Small intestine (tissue), 7 donors: ENCODE measurements around the gene DNM1L. TPM values are rescaled to one million over a fixed set of nuclear protein-coding genes. Genes with fewer than 3 reads are reported as not detected.

ENCODE experiments used
- DNase-seq, 2 donors: peaks; one replicate each; pipeline versions ENCODE4 v3.0.0 to v3.0.0-alpha.2; 2013
- FAIRE-seq: peaks from 2 replicates; lab custom pipeline; 2012; peaks lifted over from hg19 to GRCh38; lab: Jason Lieb, UNC
- H3K27ac ChIP-seq, 3 donors: one replicate each; pipeline ENCODE4 v1.5.1; 2013; ENCODE audit warnings: low read length in 2 of 3, mild to moderate bottlenecking in 2 of 3, control low read depth in 1 of 3, inconsistent platforms in 1 of 3, low read depth in 1 of 3, moderate library complexity in 1 of 3
- H3K27me3 ChIP-seq, 3 donors: one replicate each; pipeline ENCODE4 v1.6.1; 2013; ENCODE audit warnings: low read length in 3 of 3, inconsistent platforms in 1 of 3; ENCODE audit not compliant: control insufficient read depth in 3 of 3, insufficient read depth in 3 of 3
- H3K36me3 ChIP-seq, 3 donors: one replicate each; pipeline ENCODE4 v1.6.1; 2013; ENCODE audit warnings: low read length in 3 of 3, inconsistent platforms in 1 of 3, low read depth in 1 of 3, mild to moderate bottlenecking in 1 of 3, moderate library complexity in 1 of 3; ENCODE audit not compliant: control insufficient read depth in 3 of 3, insufficient read depth in 2 of 3
- H3K4me1 ChIP-seq, 3 donors: one replicate each; pipeline ENCODE4 v1.6.1; 2013; ENCODE audit warnings: low read length in 2 of 3, inconsistent platforms in 1 of 3, low read depth in 1 of 3, mild to moderate bottlenecking in 1 of 3, moderate library complexity in 1 of 3; ENCODE audit not compliant: control insufficient read depth in 3 of 3, insufficient read depth in 2 of 3
- H3K4me3 ChIP-seq, 3 donors: one replicate each; pipeline ENCODE4 v1.5.1; 2013; ENCODE audit warnings: low read length in 3 of 3, control low read depth in 1 of 3, inconsistent platforms in 1 of 3, low read depth in 1 of 3, mild to moderate bottlenecking in 1 of 3, moderate library complexity in 1 of 3
- H3K9me3 ChIP-seq, 2 donors: one replicate each; pipeline ENCODE4 v1.6.1; 2013; ENCODE audit warnings: low read depth in 1 of 2, low read length in 1 of 2; ENCODE audit not compliant: control insufficient read depth in 2 of 2, insufficient read depth in 1 of 2
- WGBS, 3 donors: extraction: QIAGEN DNeasy Blood & Tissue Kit; methylation state at CpG; one replicate each; pipeline ENCODE4 v1.1.7; 2013; 5-methylcytosine and 5-hydroxymethylcytosine counted together
- polyA plus RNA-seq, 4 donors: library from polyadenylated mRNA; stranded (reverse) in 3 of 4; unstranded in 1 of 4; fragments of 200-250 nt in 3 of 4; fragments of 120-200 nt in 1 of 4; gene quantifications; one replicate each; pipeline versions ENCODE4 v1.2.1 to v1.2.3, GENCODE V29; 2013
- donor health status: healthy with polysubstance abuse.
- donor health status: control.
- donor health status: control.
- donor health status: Bipolar disorder and iron deficiency.
- donor health status: healthy.

The DNM1L gene
- polyA plus RNA-seq, 4 donors, result 16.2 to 66.9 (median 22.2) TPM

DNA sequence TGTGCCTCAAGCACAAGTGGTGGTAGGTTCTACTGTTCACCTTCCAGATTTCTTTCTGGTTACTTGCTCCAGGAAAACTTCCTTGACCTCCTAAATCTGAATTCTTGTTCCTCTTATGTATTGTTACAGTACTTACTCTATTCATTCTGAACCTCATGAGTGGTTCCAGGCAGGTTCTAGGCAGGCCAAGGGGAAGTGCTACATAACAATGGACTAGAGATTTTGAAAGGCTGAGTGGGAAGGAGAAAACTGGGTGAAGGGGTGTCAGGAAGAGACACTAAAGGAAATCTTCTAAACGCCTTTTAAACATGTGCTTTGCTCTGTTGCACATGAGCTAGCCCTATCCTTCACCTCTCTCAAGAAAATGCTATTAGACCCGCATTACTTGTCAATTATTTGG is 75.0 kb downstream of the DNM1L start:
- Histone ChIP-seq H3K9me3 (no peaks in the 10 kb centered on the region), H3K27ac (peak overlapping the region in 1 of 3 donors; percentile 23), H3K27me3 (no peaks in the 10 kb centered on the region), H3K36me3 (peaks cover 8 to 25% (median 12%) of the 10 kb centered on the region in 3 donors), H3K4me1 (peaks cover 2 to 7% (median 4%) of the 10 kb centered on the region in 3 donors), H3K4me3 (peak overlapping the region in 2 of 3 donors; percentile 11 to 91)
- DNase-seq (peak; percentile 9 to 23), FAIRE-seq (no peak)
- WGBS, 3 donors, result 16 to 32% (median 22%) methylated on average over 2 of the region's 2 CpGs

DNA sequence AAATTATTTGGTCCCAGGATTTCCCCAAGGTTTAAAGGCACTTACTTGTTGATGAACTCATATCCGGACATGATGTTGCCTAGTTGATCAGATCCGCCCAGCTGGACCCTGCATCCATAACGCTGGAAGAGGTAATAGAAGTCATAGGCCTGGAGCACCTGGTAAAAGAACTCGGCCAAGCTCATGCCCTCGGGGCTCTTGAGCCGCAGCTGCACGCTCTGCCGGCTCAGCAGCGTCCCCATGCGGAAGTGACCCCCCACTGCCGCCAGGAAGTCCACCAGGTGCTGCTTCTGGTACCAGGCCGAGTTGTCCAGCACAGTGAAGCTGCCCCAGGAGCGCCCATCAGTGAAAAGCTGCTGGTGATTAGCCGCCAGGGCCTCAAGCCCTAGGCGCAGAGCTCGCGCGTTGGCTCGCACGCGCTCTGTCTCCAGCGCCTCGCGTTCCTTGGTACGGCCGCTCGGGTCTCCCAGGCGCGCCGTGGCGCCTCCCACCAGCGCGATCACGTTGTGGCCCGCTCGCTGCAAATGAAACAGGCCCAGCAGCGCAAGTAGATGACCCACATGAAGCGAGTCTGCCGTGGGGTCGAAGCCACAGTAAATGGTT is 76.1 kb downstream of the DNM1L start:
- FAIRE-seq (no peak), DNase-seq (peak; percentile 70 to 88)
- Histone ChIP-seq H3K27me3 (no peaks in the 10 kb centered on the region), H3K4me1 (peaks cover 2 to 7% (median 4%) of the 10 kb centered on the region in 3 donors), H3K27ac (peak overlapping the region; percentile 68 to 96 (median 90)), H3K36me3 (peaks cover 4 to 22% (median 7%) of the 10 kb centered on the region in 3 donors), H3K4me3 (peak overlapping the region; percentile 85 to 92 (median 91)), H3K9me3 (no peaks in the 10 kb centered on the region)
- WGBS, 3 donors, result 0% methylated on average over 30 to 40 of the region's 40 CpGs

DNA sequence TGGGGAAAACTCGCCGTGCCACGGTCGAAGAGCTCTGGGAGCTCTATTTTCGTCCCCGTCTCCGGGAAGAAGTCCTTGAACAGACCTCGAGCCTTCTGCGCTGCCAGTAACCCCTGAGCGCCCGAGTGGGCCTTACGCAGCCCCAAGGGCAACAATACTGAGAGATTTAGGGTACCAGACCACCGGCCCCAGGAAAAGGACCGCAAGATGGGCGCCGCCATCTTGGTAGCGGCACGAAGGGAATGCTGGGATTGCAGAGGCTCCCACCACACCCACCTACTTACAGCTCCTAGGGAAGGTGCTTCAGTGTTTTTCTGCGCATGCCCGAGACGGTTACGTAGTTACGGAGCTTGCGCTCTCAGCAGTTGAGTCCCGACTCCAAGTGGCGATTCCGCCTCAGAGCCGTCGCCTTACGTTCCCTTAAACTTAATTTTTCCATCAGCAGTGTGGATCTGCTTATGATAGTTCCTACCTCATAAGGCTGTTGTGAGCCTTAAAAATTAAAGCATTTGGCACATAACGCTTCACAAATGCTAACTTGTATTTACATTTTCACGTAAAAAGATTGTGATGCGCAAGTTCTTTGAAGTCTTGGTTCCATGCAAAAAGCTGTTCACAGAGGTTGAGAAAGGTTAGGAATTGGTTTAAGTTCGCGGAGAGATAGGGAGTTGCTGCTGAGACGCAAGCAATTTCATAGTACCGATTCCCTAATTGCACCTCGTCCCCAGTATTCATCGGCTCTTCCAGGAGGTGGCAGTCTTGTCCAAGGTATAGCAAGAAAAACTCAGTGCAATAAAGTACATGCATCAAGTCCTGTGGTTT is 76.8 kb downstream of the DNM1L start, which contains the start of gene YARS2:
Gene YARS2 (minus strand): TSS at position 244 of the 822 bp plus-strand sequence. CDS start 23 bp downstream, at position 221.
- FAIRE-seq (no peak), DNase-seq (peak; percentile 97 to 98)
- no peaks in the 10 kb centered on the region for H3K9me3 ChIP-seq
- H3K4me1 ChIP-seq, result peaks cover 2 to 7% (median 4%) of the 10 kb centered on the region in 3 donors
- H3K36me3 ChIP-seq, result peaks cover 2 to 17% (median 5%) of the 10 kb centered on the region in 3 donors
- H3K27ac ChIP-seq, result peak within 1 kb of the TSS; percentile 86 to 96 (median 90)
- H3K4me3 ChIP-seq, result peak within 1 kb of the TSS; percentile 85 to 92 (median 91)
- WGBS, 3 donors, result 0 to 1% (median 0%) methylated on average over 39 of the region's 39 CpGs
- no peaks in the 10 kb centered on the region for H3K27me3 ChIP-seq

DNA sequence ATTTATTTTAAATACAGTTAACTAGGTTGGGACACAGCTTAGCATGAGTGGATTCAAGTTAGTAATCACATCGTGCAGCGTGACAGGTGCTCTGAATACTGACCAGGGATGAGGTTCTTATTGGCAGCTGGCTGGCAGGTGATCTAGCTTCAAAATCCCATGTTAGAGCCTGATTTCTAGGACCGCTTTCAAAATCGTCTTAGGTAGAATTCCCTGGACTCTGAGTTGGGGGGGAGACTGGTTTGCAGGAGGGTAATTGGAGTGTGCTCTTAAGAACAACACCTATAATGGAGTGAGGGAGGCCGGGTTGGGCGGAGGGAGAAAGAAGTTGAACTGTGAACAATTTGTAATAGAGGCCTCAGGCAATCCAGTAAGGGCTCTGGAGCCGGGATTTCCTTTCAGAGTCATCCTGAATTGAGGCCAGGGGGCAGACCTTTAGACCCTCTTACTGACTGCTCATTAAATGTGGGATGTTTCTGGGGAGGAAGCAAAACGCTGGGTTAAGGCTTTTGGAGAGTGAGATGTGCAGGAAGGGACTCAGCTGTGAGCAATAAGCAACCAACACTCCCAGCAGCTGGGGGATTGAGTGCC is 77.5 kb downstream of the DNM1L start:
- DNase-seq (no peak), FAIRE-seq (no peak)
- peak overlapping the region in 1 of 3 donors; percentile 96 for H3K27ac ChIP-seq
- H3K9me3 ChIP-seq, result no peaks in the 10 kb centered on the region
- H3K4me1 ChIP-seq, result peaks cover 2 to 7% (median 4%) of the 10 kb centered on the region in 3 donors
- no peak overlapping the region for H3K4me3 ChIP-seq
- WGBS, 3 donors, result 22 to 30% (median 30%) methylated on average over 8 of the region's 8 CpGs
- peaks cover 2 to 10% (median 5%) of the 10 kb centered on the region in 3 donors for H3K36me3 ChIP-seq
- H3K27me3 ChIP-seq, result no peaks in the 10 kb centered on the region

DNA sequence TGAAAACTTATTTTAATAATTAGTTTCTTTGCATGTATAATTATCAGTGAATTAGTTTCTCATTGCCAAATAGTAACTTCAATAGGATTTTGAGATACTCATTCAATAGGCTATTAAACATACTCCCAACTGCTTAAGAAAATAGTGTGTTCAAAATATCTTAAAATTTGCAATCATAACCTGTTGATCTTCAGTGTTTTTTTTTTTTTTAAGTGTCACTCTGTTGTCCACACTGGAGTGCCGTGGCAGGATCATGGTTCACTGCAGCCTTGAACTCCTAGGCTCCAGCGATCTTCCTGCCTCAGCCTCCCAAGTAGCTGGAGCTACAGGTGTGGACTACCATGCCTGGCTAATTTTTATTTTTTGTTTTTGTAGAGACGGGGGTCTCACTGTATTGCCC is 78.1 kb downstream of the DNM1L start:
- no peaks in the 10 kb centered on the region for H3K9me3 ChIP-seq
- H3K36me3 ChIP-seq, result peaks cover 2 to 7% (median 2%) of the 10 kb centered on the region in 3 donors
- peak overlapping the region in 1 of 3 donors; percentile 96 for H3K27ac ChIP-seq
- DNase-seq (no peak), FAIRE-seq (no peak)
- 90 to 92% (median 92%) methylated on average over 3 of the region's 3 CpGs for WGBS, 3 donors
- no peaks in the 10 kb centered on the region for H3K27me3 ChIP-seq
- no peak overlapping the region for H3K4me3 ChIP-seq
- peaks cover 2 to 7% (median 4%) of the 10 kb centered on the region in 3 donors for H3K4me1 ChIP-seq

DNA sequence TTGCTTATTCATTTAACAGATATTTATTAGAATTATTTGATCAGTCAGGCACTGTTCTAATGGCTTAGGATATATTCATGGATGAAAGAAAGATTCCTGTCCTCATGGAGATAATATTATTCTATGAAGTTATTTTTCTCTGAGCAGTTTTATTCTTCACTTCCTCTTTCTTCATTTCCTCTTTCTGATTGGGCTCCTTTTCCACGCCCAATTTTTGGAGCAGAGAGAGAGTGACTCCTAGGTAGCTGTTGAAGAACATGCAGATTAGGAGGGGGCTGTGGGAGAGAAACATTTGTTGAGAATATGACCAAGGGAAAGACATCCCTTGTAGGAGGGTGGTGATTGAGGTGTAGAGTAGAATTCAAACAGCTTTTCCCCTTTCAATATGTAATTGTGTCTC is 82.6 kb downstream of the DNM1L start:
- Histone ChIP-seq H3K27me3 (no peaks in the 10 kb centered on the region), H3K27ac (no peak overlapping the region), H3K4me1 (peaks cover 0 to 2% (median 0%) of the 10 kb centered on the region in 3 donors), H3K36me3 (no peaks in the 10 kb centered on the region), H3K9me3 (no peaks in the 10 kb centered on the region), H3K4me3 (no peak overlapping the region)
- 33 to 50% (median 40%) methylated on average over 1 of the region's 1 CpG for WGBS, 3 donors
- FAIRE-seq, result no peak
- DNase-seq, result no peak

DNA sequence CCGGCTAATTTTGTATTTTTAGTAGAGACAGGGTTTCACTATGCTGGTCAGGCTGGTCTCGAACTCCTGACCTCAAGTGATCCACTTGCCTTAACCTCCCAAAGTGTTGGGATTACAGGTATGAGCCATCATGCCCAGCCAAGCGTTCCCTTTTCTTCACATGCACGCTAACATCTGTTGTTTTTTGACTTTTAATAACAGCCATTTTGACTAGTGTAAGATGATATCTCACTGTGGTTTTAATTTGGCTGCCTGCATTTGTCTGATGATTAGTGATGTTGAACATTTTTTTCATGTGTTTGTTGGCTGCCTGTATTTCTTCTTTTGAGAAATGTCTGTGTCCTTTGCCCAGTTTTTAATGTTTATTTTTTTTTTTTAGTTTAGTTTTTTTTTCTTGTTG is 86.8 kb downstream of the DNM1L start:
- no peaks in the 10 kb centered on the region for H3K4me1 ChIP-seq

DNA sequence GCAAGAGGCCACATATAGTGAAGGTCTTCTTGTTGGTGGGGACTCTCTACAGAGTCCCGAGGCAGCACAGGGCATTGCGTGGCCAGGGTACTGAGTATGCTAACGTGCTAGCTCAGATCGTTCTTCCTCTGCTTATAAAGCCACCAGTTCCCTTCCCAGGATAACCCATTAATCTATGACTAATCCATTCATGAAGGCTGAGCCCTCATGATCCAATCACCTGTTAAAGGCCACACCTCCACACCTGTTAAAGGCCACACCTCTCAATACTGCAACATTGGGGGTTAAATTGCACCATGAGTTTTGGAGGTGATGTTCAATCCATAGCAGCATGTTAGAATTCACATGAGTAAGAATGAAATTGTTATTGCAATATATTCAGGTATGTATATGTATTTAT is 89.4 kb downstream of the DNM1L start:
- Histone ChIP-seq H3K27ac (no peak overlapping the region), H3K4me1 (peaks cover 3 to 9% (median 3%) of the 10 kb centered on the region in 3 donors), H3K9me3 (no peaks in the 10 kb centered on the region), H3K4me3 (no peak overlapping the region), H3K36me3 (no peaks in the 10 kb centered on the region), H3K27me3 (no peaks in the 10 kb centered on the region)
- FAIRE-seq (no peak), DNase-seq (peak in 1 of 2 donors; percentile 69)
- 27 to 63% (median 41%) methylated on average over 4 of the region's 4 CpGs for WGBS, 3 donors

More for the DNA sequence above, 86.8 kb downstream of the DNM1L start:
- no peaks in the 10 kb centered on the region for H3K9me3 ChIP-seq
- H3K27ac ChIP-seq, result no peak overlapping the region
- H3K4me3 ChIP-seq, result no peak overlapping the region
- H3K36me3 ChIP-seq, result no peaks in the 10 kb centered on the region
- DNase-seq (no peak), FAIRE-seq (no peak)
- H3K27me3 ChIP-seq, result no peaks in the 10 kb centered on the region
- WGBS, 3 donors, result 72 to 91% (median 74%) methylated on average over 4 of the region's 4 CpGs
